GM19193 (cell line): Measurements from ENCODE around the gene TANGO6.

Experiments used
- POLR2A ChIP-seq: IDR thresholded peaks from 4 replicates; pipeline ENCODE4 v1.6.1; 2011; ENCODE audit not compliant: insufficient read depth, insufficient read length; ENCODE audit errors: extremely low read depth

TANGO6 gene

GRCh38 chr16:68843482-68844210 is at the start of gene TANGO6:
Gene TANGO6 (plus strand): TSS chr16:68843531. CDS start chr16:68843618, 87 bp downstream.
- peak; percentile 91 for TF ChIP-seq POLR2A

DNA sequence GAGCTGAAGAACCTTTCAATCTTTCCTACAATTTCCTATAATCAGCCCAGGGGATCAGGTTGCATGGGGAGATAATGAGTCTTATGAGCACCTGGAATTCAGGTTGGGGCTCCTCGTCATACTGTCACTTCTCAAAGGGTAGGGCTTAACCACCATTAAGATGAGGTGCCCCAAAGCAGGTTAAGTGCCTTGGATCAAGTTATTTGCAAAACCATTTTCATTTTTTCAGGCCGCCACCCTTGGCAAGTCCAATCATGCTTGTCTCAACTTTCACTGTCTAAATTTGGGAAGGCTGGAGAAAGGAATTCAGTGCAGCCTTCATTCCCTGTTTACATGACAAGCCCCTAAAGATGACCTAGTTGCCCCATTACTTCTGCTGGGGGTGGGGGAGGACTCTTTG is 44.9 kb upstream of the TANGO6 start:
- TF ChIP-seq POLR2A, result no peak

GRCh38 chr16:68800257-68800875 is 43.0 kb upstream of the TANGO6 start:
- TF ChIP-seq POLR2A, result no peak

- no peak for TF ChIP-seq POLR2A
These were observed 41.1 kb upstream of the TANGO6 start for GRCh38 chr16:68802190-68802589.

DNA sequence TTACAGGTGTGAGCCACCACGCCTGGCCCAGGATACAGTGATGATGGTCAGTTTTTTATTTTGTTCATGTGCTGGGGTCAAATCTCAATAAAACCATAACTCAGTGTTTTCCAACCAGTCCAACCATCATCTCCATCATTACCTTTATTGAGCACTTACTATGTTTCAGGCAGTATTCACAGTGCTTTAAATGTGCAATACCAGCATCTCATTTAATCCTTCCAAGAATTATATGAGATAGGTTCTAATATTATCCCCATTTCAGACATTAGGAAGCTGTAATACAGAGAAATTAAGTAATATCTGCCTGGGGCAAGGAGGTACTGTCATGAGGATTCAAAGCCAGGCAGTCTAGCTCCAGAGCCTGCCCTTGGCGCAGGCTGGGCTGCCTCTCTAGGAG is 36.9 kb upstream of the TANGO6 start:
- TF ChIP-seq POLR2A, result no peak

GRCh38 chr16:68806981-68807380 is 36.4 kb upstream of the TANGO6 start:
- no peak for TF ChIP-seq POLR2A

- TF ChIP-seq POLR2A, result no peak
These were observed 28.8 kb upstream of the TANGO6 start for GRCh38 chr16:68814516-68814915.

- TF ChIP-seq POLR2A, result no peak
These were observed 19.8 kb upstream of the TANGO6 start for GRCh38 chr16:68823401-68824135.

- no peak for TF ChIP-seq POLR2A
These were observed 17.9 kb upstream of the TANGO6 start for GRCh38 chr16:68825427-68825826.

- TF ChIP-seq POLR2A, result no peak
These were observed 16.7 kb upstream of the TANGO6 start for GRCh38 chr16:68826652-68827051.

DNA sequence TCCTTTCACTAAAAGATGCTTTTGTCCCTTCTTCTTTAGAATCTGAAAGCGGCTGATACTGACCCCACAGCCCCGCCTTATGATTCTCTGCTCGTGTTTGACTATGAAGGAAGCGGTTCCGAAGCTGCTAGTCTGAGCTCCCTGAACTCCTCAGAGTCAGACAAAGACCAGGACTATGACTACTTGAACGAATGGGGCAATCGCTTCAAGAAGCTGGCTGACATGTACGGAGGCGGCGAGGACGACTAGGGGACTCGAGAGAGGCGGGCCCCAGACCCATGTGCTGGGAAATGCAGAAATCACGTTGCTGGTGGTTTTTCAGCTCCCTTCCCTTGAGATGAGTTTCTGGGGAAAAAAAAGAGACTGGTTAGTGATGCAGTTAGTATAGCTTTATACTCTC is 10.1 kb upstream of the TANGO6 start:
- TF ChIP-seq POLR2A, result no peak

- no peak for TF ChIP-seq POLR2A
These were observed 8.8 kb upstream of the TANGO6 start for GRCh38 chr16:68834550-68834949.

GRCh38 chr16:68835970-68836369 is 7.4 kb upstream of the TANGO6 start:
- no peak for TF ChIP-seq POLR2A

DNA sequence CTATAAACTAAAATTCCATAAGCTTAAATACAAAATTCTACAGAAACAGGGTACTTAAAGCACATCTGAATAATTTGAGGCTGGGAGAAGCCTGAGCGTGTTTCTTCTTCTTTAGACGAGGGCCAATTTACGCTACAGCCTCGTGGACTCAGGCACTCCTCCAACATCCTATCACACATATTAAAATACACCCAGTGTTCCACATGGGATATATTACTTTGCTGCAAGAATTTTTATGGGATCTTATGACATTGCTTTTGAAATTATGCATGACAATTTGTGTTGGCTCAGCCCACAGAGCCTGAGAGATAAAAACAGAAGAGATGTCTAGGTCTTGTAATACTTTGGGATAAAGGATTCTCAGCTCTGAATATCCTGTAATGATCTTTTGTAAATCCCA is 3.5 kb upstream of the TANGO6 start:
- TF ChIP-seq POLR2A, result no peak

DNA sequence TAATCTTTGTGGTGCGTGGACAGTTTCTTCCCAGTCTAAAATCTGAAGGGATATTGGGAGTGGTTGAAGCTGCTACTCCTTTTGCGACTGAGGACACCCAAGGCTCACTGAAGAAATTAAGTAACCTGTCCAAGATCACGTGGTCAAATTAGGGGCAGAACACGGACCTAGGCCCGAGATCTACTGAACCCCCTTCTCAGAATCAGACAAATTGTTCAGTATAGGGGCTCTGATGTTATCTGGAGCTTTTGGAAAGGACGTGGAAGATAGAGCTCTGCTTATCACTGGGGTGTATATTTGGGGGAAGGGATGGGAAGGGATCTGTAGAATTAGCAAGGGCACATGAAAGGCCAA is 857 bp downstream of the TANGO6 start:
- no peak for TF ChIP-seq POLR2A

DNA sequence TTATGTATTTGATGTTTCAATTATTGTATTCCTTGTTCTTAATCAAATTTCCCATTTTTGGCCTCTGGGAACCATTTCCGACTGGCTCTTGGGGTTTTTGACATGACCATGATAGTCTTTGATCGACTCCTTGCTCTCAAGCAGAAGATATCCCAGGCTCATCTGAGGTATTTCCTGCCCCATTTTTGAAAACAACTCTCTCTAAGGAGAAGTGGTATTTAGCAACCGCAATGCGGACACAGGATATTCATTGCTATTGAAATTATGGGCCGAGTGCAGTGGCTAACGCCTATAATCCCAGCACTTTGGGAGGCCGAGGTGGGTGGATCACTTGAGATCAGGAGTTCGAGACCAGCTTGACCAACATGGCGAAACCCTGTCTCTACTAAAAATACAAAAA is 5.5 kb downstream of the TANGO6 start:
- no peak for TF ChIP-seq POLR2A
